HL-60/S4 (cell line): ENCODE measurements around the gene FXYD2.
"Not testable (repeated sequence)": the region's sequence is repeated elsewhere in the genome, so short reads cannot be mapped to it uniquely, and the experiment has no call there.

ENCODE experiments used
- in situ Hi-C: fragments of 300-500 bp; cut with MboI; formaldehyde crosslinking; loops from 2 replicates; pipeline ENCODE4 v1.14.3; 2022; ENCODE audit warnings: low sequenced_read_pairs

Gene FXYD2

GRCh38 chr11:117824571-117825537 is at the start of gene FXYD2:
Gene FXYD2 (minus strand): TSS chr11:117824744. CDS start chr11:117824678, 66 bp downstream.
- in situ Hi-C loops: loop anchor here (5.0 to 10.0 kb wide), 3 partner anchors 122 to 350 kb away; partner anchors contain the start of gene SCN2B

- in situ Hi-C loops: no loop called here
Observed at GRCh38 chr11:117873828-117874125, 49.2 kb upstream of the FXYD2 start.

- in situ Hi-C loops: no loop called here
Observed at GRCh38 chr11:117872975-117873827, 48.7 kb upstream of the FXYD2 start.

- in situ Hi-C loops: no loop called here
Observed at GRCh38 chr11:117872420-117872961, 47.9 kb upstream of the FXYD2 start.

- in situ Hi-C loops: no loop called here
Observed at GRCh38 chr11:117871784-117872183, 47.2 kb upstream of the FXYD2 start.

GRCh38 chr11:117871160-117871559 is 46.6 kb upstream of the FXYD2 start:
- in situ Hi-C loops: no loop called here

- in situ Hi-C loops: no loop called here
Observed at GRCh38 chr11:117870103-117870952, 45.8 kb upstream of the FXYD2 start.

- in situ Hi-C loops: no loop called here
Observed at GRCh38 chr11:117869604-117870003, 45.1 kb upstream of the FXYD2 start.

- in situ Hi-C loops: no loop called here
Observed at GRCh38 chr11:117868815-117869561, 44.4 kb upstream of the FXYD2 start.

GRCh38 chr11:117868088-117868487 is 43.5 kb upstream of the FXYD2 start:
- in situ Hi-C loops: no loop called here

GRCh38 chr11:117866526-117866925 is 42.0 kb upstream of the FXYD2 start:
- in situ Hi-C loops: no loop called here

- in situ Hi-C loops: not testable (repeated sequence)
Observed at GRCh38 chr11:117865546-117865945, 41.0 kb upstream of the FXYD2 start.

GRCh38 chr11:117863383-117863782 is 38.8 kb upstream of the FXYD2 start:
- in situ Hi-C loops: no loop called here

- in situ Hi-C loops: no loop called here
Observed at GRCh38 chr11:117862753-117863152, 38.2 kb upstream of the FXYD2 start.

GRCh38 chr11:117862019-117862725 is 37.6 kb upstream of the FXYD2 start:
- in situ Hi-C loops: no loop called here

- in situ Hi-C loops: no loop called here
Observed at GRCh38 chr11:117861151-117862018, 36.8 kb upstream of the FXYD2 start.

- in situ Hi-C loops: no loop called here
Observed at GRCh38 chr11:117860139-117860538, 35.6 kb upstream of the FXYD2 start.

GRCh38 chr11:117859488-117860112 is 35.1 kb upstream of the FXYD2 start:
- in situ Hi-C loops: no loop called here
